H9 (cell line): ENCODE results near the gene COG3. TPM values are rescaled to one million over a fixed set of nuclear protein-coding genes. Genes with fewer than 3 reads are reported as not detected.

Experiments
- DNase-seq: peaks from one replicate; pipeline ENCODE4 v3.0.0-alpha.2; 2017
- H2AFZ ChIP-seq: one replicate; pipeline ENCODE4 v1.6.1; 2013; ENCODE audit warnings: mild to moderate bottlenecking, low read length, control low read depth, moderate library complexity
- H2AK5ac ChIP-seq: 2 replicates; pipeline ENCODE4 v1.6.1; 2013; ENCODE audit warnings: low read length, control low read depth, mixed read lengths; ENCODE audit not compliant: insufficient read length
- H2BK120ac ChIP-seq: one replicate; pipeline ENCODE4 v1.6.1; 2013; ENCODE audit warnings: low read depth, mild to moderate bottlenecking, low read length, control low read depth, inconsistent platforms; ENCODE audit not compliant: poor library complexity, severe bottlenecking
- H2BK12ac ChIP-seq: 2 replicates; pipeline ENCODE4 v1.6.1; 2013; ENCODE audit warnings: low read length, control low read depth, mixed read lengths, low read depth; ENCODE audit not compliant: insufficient read length
- H2BK15ac ChIP-seq: 2 replicates; pipeline ENCODE4 v1.6.1; 2013; ENCODE audit warnings: low read depth, low read length, control low read depth
- H2BK20ac ChIP-seq: one replicate; pipeline ENCODE4 v1.6.1; 2013; ENCODE audit warnings: low read depth, mild to moderate bottlenecking, low read length, control low read depth, inconsistent platforms; ENCODE audit not compliant: poor library complexity, severe bottlenecking
- H2BK5ac ChIP-seq: 2 replicates; pipeline ENCODE4 v1.6.1; 2013; ENCODE audit warnings: low read length, control low read depth, mixed read lengths; ENCODE audit not compliant: insufficient read length
- H3K14ac ChIP-seq: 2 replicates; pipeline ENCODE4 v1.6.1; 2013; ENCODE audit warnings: low read length, control low read depth; ENCODE audit not compliant: insufficient read depth
- H3K18ac ChIP-seq: 2 replicates; pipeline ENCODE4 v1.6.1; 2013; ENCODE audit warnings: low read depth, mild to moderate bottlenecking, mixed read lengths, low read length, control low read depth; ENCODE audit not compliant: insufficient read length
- H3K23ac ChIP-seq: 2 replicates; pipeline ENCODE4 v1.6.1; 2013; ENCODE audit warnings: low read length, control low read depth, mixed read lengths, low read depth; ENCODE audit not compliant: insufficient read length
- H3K23me2 ChIP-seq: 2 replicates; pipeline ENCODE4 v1.6.1; 2013; ENCODE audit warnings: low read depth, mild to moderate bottlenecking, mixed read lengths, low read length, control low read depth; ENCODE audit not compliant: insufficient read length, poor library complexity, severe bottlenecking
- H3K27ac ChIP-seq: 2 replicates; pipeline ENCODE4 v1.5.1; 2013; ENCODE audit warnings: low read length, control low read depth, mixed read lengths, low read depth; ENCODE audit not compliant: insufficient read length
- H3K27me3 ChIP-seq: 2 replicates; pipeline ENCODE4 v1.6.1; 2013; ENCODE audit warnings: low read length, control low read depth, inconsistent platforms; ENCODE audit not compliant: insufficient read depth
- H3K4ac ChIP-seq: 2 replicates; pipeline ENCODE4 v1.6.1; 2013; ENCODE audit warnings: low read depth, mild to moderate bottlenecking, control low read depth, inconsistent platforms, low read length, moderate library complexity
- H3K4me1 ChIP-seq: 2 replicates; pipeline ENCODE4 v1.6.1; 2013; ENCODE audit warnings: low read length, control low read depth, inconsistent platforms; ENCODE audit not compliant: insufficient read depth
- H3K4me2 ChIP-seq: 2 replicates; pipeline ENCODE4 v1.6.1; 2013; ENCODE audit warnings: low read length, control low read depth, mixed read lengths; ENCODE audit not compliant: insufficient read length, insufficient read depth
- H3K56ac ChIP-seq: 2 replicates; pipeline ENCODE4 v1.6.1; 2013; ENCODE audit warnings: low read depth, mild to moderate bottlenecking, mixed read lengths, low read length, control low read depth; ENCODE audit not compliant: insufficient read length
- H3K79me1 ChIP-seq: 2 replicates; pipeline ENCODE4 v1.6.1; 2013; ENCODE audit warnings: low read depth, mild to moderate bottlenecking, moderate library complexity, low read length, control low read depth, inconsistent platforms; ENCODE audit not compliant: insufficient read depth, poor library complexity, severe bottlenecking
- H3K79me2 ChIP-seq: 2 replicates; pipeline ENCODE4 v1.6.1; 2013; ENCODE audit warnings: low read length, control low read depth, inconsistent platforms; ENCODE audit not compliant: insufficient read depth
- H3K9ac ChIP-seq: 2 replicates; pipeline ENCODE4 v1.6.1; 2013; ENCODE audit warnings: low read length, control low read depth, mixed read lengths; ENCODE audit not compliant: insufficient read length; ENCODE audit errors: extremely low read depth
- H3K9me3 ChIP-seq: one replicate; pipeline ENCODE4 v1.6.1; 2013; ENCODE audit warnings: low read depth, low read length, inconsistent platforms; ENCODE audit not compliant: control insufficient read depth
- H3T11ph ChIP-seq: one replicate; pipeline ENCODE4 v1.6.1; 2013; ENCODE audit warnings: mild to moderate bottlenecking, low read length, control low read depth, inconsistent platforms
- H4K20me1 ChIP-seq: one replicate; pipeline ENCODE4 v1.6.1; 2013; ENCODE audit not compliant: control insufficient read depth, insufficient read length, insufficient read depth
- H4K5ac ChIP-seq: 2 replicates; pipeline ENCODE4 v1.6.1; 2013; ENCODE audit warnings: low read depth, mild to moderate bottlenecking, mixed read lengths, low read length, control low read depth; ENCODE audit not compliant: insufficient read length
- H4K8ac ChIP-seq: replicated peaks from 2 replicates; pipeline ENCODE4 v1.6.1; 2013; ENCODE audit warnings: low read length, control low read depth, mixed read lengths, low read depth; ENCODE audit not compliant: insufficient read length
- H4K91ac ChIP-seq: 2 replicates; pipeline ENCODE4 v1.6.1; 2013; ENCODE audit warnings: low read depth, mild to moderate bottlenecking, moderate library complexity, mixed read lengths, low read length, control low read depth; ENCODE audit not compliant: insufficient read length
- H3K27ac Mint-ChIP-seq, 3 experiments: 2 replicates in 2 of 3; 3 replicates in 1 of 3; pipeline ENCODE4 v1.8.0; 2020 to 2021; ENCODE audit warnings: mixed read lengths in 3 of 3, mild to moderate bottlenecking in 1 of 3, moderate library complexity in 1 of 3
- H3K27me3 Mint-ChIP-seq: 2 replicates; pipeline ENCODE4 v1.8.0; 2021; ENCODE audit warnings: low read depth, mild to moderate bottlenecking, moderate library complexity, mixed read lengths
- H3K36me3 Mint-ChIP-seq, 3 experiments: 2 replicates in 2 of 3; 3 replicates in 1 of 3; pipeline ENCODE4 v1.8.0; 2020 to 2021; ENCODE audit warnings: low read depth in 3 of 3, mixed read lengths in 3 of 3; ENCODE audit not compliant: insufficient read depth in 1 of 3
- H3K4me1 Mint-ChIP-seq, 2 experiments: 2 replicates each; pipeline ENCODE4 v1.8.0; 2020; ENCODE audit warnings: mixed read lengths in 2 of 2
- H3K4me3 Mint-ChIP-seq, 2 experiments: 2 replicates in 1 of 2; 3 replicates in 1 of 2; pipeline ENCODE4 v1.8.0; 2020 to 2021; ENCODE audit warnings: mild to moderate bottlenecking in 2 of 2, mixed read lengths in 2 of 2, moderate library complexity in 1 of 2
- H3K9me3 Mint-ChIP-seq, 2 experiments: 2 replicates in 1 of 2; 3 replicates in 1 of 2; pipeline ENCODE4 v1.8.0; 2020; ENCODE audit warnings: mild to moderate bottlenecking in 2 of 2, mixed read lengths in 2 of 2, moderate library complexity in 1 of 2
- WGBS: extraction: QIAGEN DNeasy Blood & Tissue Kit; methylation state at CpG from one replicate; pipeline ENCODE4 v1.1.7; 2013; ENCODE audit warnings: missing lambda C conversion rate, low lambda C conversion rate, mixed read lengths; ENCODE audit not compliant: insufficient read length; ENCODE audit errors: extremely low coverage; 5-methylcytosine and 5-hydroxymethylcytosine counted together
- total RNA-seq: library from RNA; stranded (reverse); gene quantifications from 2 replicates; pipeline ENCODE4 v1.2.1, GENCODE V29; 2021
- TF ChIP-seq, protein P1 (sequence below): fragments of 200-600 bp; sonication (generic); conservative IDR thresholded peaks from 3 replicates; pipeline ENCODE4 v1.8.0; 2021; ENCODE audit warnings: antibody characterized with exemption, mild to moderate bottlenecking

Gene COG3
- total RNA-seq, 1 experiment from 2014 or later, result 16.5 TPM

DNA sequence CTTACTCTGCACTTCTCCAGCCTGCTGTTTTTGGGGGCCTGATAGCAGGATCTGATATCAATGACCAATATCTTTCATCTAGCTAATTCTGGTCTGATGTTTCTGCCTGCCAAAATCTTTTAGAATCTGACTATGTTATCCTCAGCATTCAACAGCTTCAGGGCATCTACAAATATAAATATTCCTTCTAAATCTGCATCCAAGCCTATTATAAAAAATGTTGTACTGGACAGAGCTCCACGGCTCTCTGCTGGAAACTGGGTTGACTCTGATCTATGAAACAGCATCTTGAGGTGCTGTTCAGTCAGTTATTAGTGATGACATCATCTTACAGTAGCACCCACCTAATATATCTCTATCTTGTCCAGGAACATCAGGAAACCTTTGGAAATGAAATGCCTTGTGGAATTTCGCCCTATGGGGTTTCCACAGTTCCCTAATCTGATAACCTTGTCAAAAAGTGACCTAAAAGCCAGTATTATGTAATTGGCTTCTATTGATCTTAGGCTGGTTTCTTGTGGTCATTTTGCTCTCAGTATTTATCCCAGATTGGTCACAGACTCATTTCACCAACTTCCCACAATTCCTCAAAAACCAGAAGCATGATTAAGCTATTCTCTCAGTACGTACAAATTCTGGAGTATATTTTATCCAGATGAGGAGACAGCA is 117.8 kb downstream of the COG3 start:
- Histone ChIP-seq H2BK20ac (no peak overlapping the region), H4K8ac (no peak overlapping the region), H2BK12ac (no peak overlapping the region), H3K4me1 (no peaks in the 10 kb centered on the region; the same call in 1 of the 2 replicates), H3K27me3 (no peaks in the 10 kb centered on the region; the same call in 1 of the 2 replicates), H2AFZ (no peak overlapping the region), H3K9me3 (no peaks in the 10 kb centered on the region), H3K79me1 (no peaks in the 10 kb centered on the region), H2BK15ac (no peak overlapping the region), H2BK120ac (no peak overlapping the region), H3K14ac (no peak overlapping the region), H3K9ac (no peak overlapping the region), H4K91ac (no peak overlapping the region), H3K27ac (no peak overlapping the region), H3K4ac (no peak overlapping the region), H3T11ph (no peak overlapping the region), H3K79me2 (no peaks in the 10 kb centered on the region), H3K4me2 (no peak overlapping the region), H4K20me1 (no peaks in the 10 kb centered on the region), H2AK5ac (no peak overlapping the region), H4K5ac (no peak overlapping the region), H3K23ac (no peak overlapping the region), H3K18ac (no peak overlapping the region), H3K23me2 (no peaks in the 10 kb centered on the region), H2BK5ac (no peak overlapping the region), H3K56ac (no peak overlapping the region)
- Mint-ChIP-seq H3K9me3 (no peaks in the 10 kb centered on the region), H3K27me3 (peaks cover 40% of the 10 kb centered on the region), H3K27ac (no peak overlapping the region), H3K36me3 (no peaks in the 10 kb centered on the region), H3K4me1 (peaks cover 6 to 7% of the 10 kb centered on the region in 2 experiments), H3K4me3 (no peak overlapping the region)
- WGBS, result no CpG with 5 or more reads among the region's 3 CpGs
- DNase-seq, result no peak
- TF ChIP-seq, protein P1, sequence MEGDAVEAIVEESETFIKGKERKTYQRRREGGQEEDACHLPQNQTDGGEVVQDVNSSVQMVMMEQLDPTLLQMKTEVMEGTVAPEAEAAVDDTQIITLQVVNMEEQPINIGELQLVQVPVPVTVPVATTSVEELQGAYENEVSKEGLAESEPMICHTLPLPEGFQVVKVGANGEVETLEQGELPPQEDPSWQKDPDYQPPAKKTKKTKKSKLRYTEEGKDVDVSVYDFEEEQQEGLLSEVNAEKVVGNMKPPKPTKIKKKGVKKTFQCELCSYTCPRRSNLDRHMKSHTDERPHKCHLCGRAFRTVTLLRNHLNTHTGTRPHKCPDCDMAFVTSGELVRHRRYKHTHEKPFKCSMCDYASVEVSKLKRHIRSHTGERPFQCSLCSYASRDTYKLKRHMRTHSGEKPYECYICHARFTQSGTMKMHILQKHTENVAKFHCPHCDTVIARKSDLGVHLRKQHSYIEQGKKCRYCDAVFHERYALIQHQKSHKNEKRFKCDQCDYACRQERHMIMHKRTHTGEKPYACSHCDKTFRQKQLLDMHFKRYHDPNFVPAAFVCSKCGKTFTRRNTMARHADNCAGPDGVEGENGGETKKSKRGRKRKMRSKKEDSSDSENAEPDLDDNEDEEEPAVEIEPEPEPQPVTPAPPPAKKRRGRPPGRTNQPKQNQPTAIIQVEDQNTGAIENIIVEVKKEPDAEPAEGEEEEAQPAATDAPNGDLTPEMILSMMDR, result no peak
